ENCODE data around the gene PCDH9.

DNA sequence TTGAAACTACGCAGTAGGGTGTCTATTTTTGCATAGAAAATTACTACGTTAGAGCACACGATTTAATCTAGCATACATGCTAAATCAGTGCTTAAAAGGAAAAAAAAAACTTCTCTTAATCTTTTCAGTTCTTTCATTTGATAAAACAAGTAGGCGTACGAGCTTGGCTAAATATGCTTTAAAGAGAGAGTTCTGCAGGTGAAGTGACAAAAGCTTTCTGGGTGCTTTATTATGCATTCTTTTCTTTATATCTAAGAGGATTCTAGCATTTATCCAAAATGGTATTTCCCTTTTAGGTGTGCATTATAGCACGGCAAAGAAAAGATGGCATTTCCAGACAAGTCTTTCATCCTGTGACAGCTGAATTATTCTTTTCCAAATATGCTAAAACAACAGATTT is 281.2 kb downstream of the PCDH9 start:
- TF ChIP-seq, protein P1, sequence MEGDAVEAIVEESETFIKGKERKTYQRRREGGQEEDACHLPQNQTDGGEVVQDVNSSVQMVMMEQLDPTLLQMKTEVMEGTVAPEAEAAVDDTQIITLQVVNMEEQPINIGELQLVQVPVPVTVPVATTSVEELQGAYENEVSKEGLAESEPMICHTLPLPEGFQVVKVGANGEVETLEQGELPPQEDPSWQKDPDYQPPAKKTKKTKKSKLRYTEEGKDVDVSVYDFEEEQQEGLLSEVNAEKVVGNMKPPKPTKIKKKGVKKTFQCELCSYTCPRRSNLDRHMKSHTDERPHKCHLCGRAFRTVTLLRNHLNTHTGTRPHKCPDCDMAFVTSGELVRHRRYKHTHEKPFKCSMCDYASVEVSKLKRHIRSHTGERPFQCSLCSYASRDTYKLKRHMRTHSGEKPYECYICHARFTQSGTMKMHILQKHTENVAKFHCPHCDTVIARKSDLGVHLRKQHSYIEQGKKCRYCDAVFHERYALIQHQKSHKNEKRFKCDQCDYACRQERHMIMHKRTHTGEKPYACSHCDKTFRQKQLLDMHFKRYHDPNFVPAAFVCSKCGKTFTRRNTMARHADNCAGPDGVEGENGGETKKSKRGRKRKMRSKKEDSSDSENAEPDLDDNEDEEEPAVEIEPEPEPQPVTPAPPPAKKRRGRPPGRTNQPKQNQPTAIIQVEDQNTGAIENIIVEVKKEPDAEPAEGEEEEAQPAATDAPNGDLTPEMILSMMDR (IDR thresholded peaks at IDR 0.05; ENCODE audit: low read depth, low read length) = no peak
- TF ChIP-seq EZH2phosphoT487 (IDR thresholded peaks at IDR 0.05; ENCODE audit: low read depth) = no peak

Data from OCI-LY3 (cell line).